Measurements from ENCODE around the gene MICOS13.

MICOS13 gene

DNA sequence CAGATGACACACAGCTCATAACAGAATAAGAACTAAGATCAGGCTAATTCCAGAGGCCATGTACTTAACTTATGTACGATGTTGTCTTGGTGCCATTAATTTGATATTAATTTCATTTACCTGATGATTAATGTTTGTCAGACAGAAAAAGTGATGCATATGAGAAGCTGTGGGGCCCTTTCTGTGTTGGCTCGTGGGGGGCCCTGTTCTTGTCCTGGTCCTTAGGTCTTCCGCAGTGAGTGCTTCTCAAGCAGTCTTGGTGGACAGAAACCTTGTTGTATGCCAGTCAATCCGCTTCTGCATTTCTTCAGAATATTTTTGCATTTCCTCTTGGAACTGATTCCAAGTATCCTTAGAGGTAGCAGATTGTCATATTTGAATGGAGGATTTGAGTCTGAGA is 37.3 kb downstream of the MICOS13 start:
- DNase-seq (ENCODE audit: low read depth), result no peak
- no peak overlapping the region for H3K4me3 ChIP-seq (ENCODE audit: low read depth, low read length)

DNA sequence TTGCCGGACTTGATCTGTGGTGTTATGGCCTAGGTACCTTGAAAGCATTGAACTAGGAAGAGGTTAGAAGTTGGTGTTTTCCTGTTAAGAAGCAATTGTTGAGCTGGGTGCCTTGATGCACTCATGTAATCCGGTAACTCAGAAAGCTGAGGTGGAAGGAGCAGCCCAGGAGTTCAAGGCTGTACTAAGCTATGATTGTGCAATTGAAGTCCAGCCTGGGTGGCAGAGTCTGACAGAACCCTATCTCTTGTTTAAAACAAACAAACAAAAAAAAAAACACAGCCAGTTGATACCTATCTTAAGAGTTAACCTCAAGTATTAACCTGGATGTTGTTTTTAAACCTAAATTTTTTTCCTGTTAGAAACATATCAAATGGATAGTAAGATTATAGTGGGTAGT is 38.1 kb downstream of the MICOS13 start:
- no peak for DNase-seq (ENCODE audit: low read depth)
- H3K4me3 ChIP-seq (ENCODE audit: low read depth, low read length), result no peak overlapping the region

DNA sequence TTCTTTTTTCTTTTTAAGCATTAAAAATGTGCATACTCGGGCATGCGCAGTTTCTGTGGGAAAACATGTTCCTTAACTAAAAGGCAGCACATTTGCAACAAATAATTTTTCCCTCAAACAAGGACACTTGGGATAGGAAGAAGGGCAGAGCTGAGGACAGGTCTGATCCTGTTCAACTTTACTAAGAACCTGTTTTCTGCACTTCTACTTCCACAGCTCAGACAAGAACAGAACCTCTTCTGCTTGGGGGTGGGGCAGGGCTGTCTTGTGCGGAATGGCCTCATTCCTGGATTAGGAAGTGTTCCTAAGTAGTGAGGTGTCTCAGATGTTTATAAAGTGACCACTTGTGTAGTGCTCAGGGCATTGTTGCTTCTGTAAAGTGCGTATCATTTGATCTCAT is 39.1 kb downstream of the MICOS13 start:
- DNase-seq (ENCODE audit: low read depth), result no peak
- H3K4me3 ChIP-seq (ENCODE audit: low read depth, low read length), result no peak overlapping the region

DNA sequence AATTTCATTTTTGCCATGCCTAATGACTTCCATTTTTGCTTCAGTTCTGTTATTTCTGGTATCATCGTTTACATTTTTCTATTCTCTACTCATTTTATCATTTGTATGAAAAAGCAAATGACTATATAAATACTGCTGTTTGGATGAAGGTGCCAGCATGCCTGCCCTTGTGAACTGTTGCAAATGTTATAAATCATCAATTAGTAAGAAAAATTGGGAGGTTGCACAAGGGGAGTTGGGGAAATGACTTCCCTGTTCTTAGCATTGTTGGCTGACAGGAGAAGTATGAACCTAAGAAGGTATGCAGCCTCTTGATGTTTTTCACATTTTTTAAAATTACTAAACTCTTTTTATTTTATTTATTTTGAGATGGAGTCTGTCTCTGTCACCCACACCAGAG is 42.3 kb downstream of the MICOS13 start:
- DNase-seq (ENCODE audit: low read depth), result no peak
- H3K4me3 ChIP-seq (ENCODE audit: low read depth, low read length), result no peak overlapping the region

DNA sequence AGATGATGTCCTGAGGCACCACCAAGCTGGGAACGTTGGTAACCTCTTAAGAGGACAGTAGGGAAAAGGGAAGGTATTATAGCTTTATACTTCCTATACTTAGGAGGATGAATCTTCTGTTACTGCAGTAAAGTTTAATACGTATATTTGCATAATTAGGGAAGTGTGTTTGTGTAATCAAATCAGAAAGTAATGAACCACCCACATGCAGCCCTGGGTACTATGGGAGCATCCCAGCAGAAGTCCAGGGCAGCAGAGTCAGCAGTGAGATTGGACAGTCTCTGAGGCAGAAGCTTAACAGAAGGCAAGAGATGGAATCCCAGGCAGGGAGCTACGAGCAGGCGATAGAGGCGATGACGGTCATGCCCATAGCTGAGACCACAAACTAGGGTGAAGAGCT is 44.9 kb downstream of the MICOS13 start:
- no peak for DNase-seq (ENCODE audit: low read depth)
- H3K4me3 ChIP-seq (ENCODE audit: low read depth, low read length), result no peak overlapping the region

DNA sequence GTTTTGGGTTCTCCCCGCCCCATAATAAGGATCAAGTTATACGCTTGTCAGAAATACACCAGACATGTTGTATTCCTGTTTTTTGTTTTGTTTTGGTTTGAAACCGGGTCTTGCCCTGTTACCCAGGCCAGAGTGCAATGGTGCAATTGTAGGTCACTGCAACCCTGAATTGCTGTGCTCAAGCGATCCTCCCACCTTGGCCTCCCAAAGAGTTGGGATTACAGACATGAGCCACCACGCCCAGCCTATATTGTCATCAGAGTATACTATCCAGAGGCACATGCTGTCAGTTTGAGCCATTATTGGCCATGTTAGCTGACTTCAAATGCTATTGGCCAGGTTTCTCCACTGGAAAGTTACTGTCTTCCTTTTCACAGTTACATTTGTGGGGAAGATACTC is 47.7 kb downstream of the MICOS13 start:
- no peak overlapping the region for H3K4me3 ChIP-seq (ENCODE audit: low read depth, low read length)
- no peak for DNase-seq (ENCODE audit: low read depth)

DNA sequence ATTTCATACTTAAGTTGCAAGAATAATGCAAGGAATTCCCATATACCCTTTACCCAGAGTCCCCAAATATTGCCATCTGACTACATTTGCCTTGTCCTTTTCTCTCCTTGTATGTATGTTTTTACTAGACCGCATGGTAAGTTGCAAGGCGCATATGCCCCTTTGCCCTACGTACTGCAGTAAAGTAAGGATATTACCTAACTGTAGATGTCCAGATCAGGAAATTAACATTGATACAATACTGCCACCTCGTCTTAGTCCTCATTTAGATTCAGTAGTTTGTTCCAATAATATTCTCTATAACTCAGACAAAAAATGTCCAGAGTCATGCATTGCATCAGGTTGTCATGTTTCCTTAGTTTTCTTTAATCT is 48.1 kb downstream of the MICOS13 start:
- DNase-seq (ENCODE audit: low read depth), result no peak
- H3K4me3 ChIP-seq (ENCODE audit: low read depth, low read length), result no peak overlapping the region

DNA sequence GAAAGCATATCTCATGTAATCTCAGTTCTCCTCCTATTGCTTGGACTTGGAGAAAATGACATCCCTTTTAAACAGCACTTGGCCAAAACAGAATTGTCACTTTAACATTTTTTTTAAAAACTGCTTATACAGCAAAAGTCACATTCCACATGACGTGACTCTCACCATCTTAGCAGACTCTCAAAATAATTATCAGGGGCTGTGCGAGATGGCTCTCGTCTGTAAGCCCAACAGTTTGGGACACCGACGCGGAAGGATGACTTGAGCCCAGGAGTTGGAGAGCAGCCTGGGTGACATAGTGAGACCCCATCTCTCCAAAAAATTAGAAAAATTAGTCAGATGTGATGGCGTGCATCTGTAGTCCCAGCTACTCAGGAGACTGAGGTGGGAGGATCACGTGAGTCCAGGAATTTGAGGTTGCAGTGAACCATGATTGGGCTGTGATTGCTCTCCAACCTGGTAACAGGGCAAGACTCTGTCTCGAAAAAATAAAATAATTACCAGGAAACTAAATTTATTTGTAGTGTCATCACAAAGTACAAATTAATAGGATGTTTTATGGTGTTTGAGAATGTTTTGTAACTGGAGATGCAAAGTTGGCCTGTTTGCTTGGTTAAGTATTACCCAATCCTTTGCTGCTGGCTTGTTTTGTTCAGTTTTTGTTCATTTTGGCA is 48.6 kb downstream of the MICOS13 start:
- no peak for DNase-seq (ENCODE audit: low read depth)
- H3K4me3 ChIP-seq (ENCODE audit: low read depth, low read length), result no peak overlapping the region

DNA sequence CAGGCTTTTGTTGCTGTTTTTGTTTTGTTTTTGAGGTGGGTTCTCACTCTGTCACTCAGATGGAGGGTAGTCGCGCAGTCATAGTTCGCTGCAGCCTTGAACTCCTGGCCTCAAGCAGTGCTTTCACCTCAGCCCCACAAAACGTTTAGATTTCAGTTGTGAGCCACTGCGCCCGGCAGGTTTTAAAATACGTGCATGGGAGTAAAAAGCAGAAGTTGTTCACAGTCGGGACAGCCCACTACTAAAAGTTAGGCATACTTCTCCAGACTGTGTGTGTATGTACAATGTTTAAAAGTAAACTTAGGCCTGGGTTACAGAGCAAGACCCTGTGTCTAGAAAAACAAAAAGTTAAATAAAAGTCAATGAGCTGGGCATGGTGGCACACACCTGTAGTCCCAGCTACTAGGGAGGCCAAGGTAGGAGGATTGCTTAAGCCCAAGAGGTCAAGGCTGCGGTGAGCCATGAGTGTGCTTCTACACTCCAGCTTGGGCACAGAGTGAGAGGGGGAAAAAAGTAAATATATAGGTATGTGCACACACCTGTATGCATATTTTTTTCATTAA is 51.3 kb downstream of the MICOS13 start:
- no peak for DNase-seq (ENCODE audit: low read depth)
- no peak overlapping the region for H3K4me3 ChIP-seq (ENCODE audit: low read depth, low read length)

DNA sequence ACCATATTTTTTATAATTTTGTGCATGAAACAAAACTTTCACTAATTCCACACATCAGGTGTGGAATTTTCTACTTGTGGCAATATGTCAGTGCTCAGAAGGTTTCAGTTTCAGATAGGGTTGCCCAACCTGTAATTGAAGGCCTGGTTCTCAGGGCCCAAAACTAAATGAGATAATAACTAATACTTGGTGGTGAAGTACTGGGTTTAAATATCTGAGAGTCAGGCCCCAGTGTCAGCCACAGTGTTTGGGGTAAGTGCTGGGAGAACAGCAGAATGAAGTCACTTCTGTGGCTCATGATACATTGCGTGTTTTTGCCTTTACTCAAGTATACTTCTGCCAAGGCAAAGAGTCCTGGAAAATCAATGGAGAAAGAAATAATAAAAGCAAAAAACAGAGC is 51.9 kb downstream of the MICOS13 start:
- DNase-seq (ENCODE audit: low read depth), result no peak
- no peak overlapping the region for H3K4me3 ChIP-seq (ENCODE audit: low read depth, low read length)

Measured in skeletal muscle cell (primary cell).